Neural cell (in vitro differentiated cells): Measurements from ENCODE around the gene TOP1.

Experiments used
- EZH2 ChIP-seq: fragments of 200-600, 300-800 bp; shearing (Covaris generic), sonication (generic); IDR thresholded peaks from 2 replicates; pipeline ENCODE4 v1.6.1; 2014; ENCODE audit warnings: antibody characterized with exemption, low read length, borderline replicate concordance, mild to moderate bottlenecking; ENCODE audit not compliant: insufficient read depth, poor library complexity, severe bottlenecking
- SMC3 ChIP-seq: fragments of 450-650 bp; conservative IDR thresholded peaks from 2 replicates; pipeline ENCODE4 v1.6.1; 2014; ENCODE audit warnings: antibody characterized with exemption, mild to moderate bottlenecking, moderate library complexity; ENCODE audit not compliant: poor library complexity
- TF ChIP-seq, protein P1 (sequence below): fragments of 450-650 bp; IDR thresholded peaks from 2 replicates; pipeline ENCODE4 v1.5.1; 2014; ENCODE audit warnings: antibody characterized with exemption, mild to moderate bottlenecking, moderate library complexity; ENCODE audit not compliant: poor library complexity, severe bottlenecking

DNA sequence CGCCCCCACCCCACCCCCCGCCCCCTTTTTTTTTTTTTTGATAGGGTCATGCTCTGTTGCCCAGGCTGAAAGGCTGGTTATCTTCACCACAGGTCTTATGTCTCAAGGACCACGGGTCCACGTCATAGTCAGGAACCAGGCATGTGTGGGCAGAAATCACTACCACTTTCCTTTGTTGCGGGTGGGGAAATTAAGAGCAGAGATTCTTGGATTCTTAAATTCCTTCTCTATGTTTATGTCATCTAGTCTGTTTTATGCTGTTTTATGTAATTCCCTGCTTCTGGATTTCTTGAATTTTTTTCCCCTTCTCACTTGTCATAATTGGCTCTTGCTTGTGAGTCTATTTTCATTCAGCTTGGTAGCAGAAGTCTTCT, 82.9 kb downstream of the TOP1 start:
- TF ChIP-seq EZH2: no peak
- no peak for TF ChIP-seq SMC3
- TF ChIP-seq, protein P1, sequence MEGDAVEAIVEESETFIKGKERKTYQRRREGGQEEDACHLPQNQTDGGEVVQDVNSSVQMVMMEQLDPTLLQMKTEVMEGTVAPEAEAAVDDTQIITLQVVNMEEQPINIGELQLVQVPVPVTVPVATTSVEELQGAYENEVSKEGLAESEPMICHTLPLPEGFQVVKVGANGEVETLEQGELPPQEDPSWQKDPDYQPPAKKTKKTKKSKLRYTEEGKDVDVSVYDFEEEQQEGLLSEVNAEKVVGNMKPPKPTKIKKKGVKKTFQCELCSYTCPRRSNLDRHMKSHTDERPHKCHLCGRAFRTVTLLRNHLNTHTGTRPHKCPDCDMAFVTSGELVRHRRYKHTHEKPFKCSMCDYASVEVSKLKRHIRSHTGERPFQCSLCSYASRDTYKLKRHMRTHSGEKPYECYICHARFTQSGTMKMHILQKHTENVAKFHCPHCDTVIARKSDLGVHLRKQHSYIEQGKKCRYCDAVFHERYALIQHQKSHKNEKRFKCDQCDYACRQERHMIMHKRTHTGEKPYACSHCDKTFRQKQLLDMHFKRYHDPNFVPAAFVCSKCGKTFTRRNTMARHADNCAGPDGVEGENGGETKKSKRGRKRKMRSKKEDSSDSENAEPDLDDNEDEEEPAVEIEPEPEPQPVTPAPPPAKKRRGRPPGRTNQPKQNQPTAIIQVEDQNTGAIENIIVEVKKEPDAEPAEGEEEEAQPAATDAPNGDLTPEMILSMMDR: no peak
